NCI-H1694 treated with DMSO at 0.1 percent for 48 hours (cell line): ENCODE measurements around the gene EZH1.
"Not testable (repeated sequence)": the region's sequence is repeated elsewhere in the genome, so short reads cannot be mapped to it uniquely, and the experiment has no call there.

Source experiments
- DNase-seq: peaks from one replicate; lab custom pipeline; 2025; lab: John Stamatoyannopoulos, UW

The EZH1 gene

GRCh38 chr17:42772945-42773289 lies 28.1 kb upstream of the EZH1 start:
- no peak for DNase-seq

GRCh38 chr17:42769964-42770363 lies 25.1 kb upstream of the EZH1 start:
- DNase-seq = not testable (repeated sequence)

- DNase-seq = not testable (repeated sequence)
Observed at GRCh38 chr17:42768006-42768405, 23.2 kb upstream of the EZH1 start.

- DNase-seq = no peak
Observed at GRCh38 chr17:42767512-42767911, 22.7 kb upstream of the EZH1 start.

- no peak for DNase-seq
Observed at GRCh38 chr17:42766124-42766523, 21.3 kb upstream of the EZH1 start.

GRCh38 chr17:42761638-42762037 lies 16.8 kb upstream of the EZH1 start:
- no peak for DNase-seq

GRCh38 chr17:42760652-42761581 lies 16.1 kb upstream of the EZH1 start, which contains the start of gene RAMP2:
Gene RAMP2 (plus strand): TSS chr17:42761227. CDS start chr17:42761262, 35 bp downstream.
- DNase-seq = no peak

GRCh38 chr17:42759982-42760651 lies 15.3 kb upstream of the EZH1 start:
- DNase-seq = no peak

GRCh38 chr17:42754782-42755181 lies 9.9 kb upstream of the EZH1 start:
- no peak for DNase-seq

- no peak for DNase-seq
Observed at GRCh38 chr17:42751628-42752027, 6.8 kb upstream of the EZH1 start.

- DNase-seq = no peak
Observed at GRCh38 chr17:42750739-42751344, 6.0 kb upstream of the EZH1 start.

- DNase-seq = no peak
Observed at GRCh38 chr17:42748908-42749798, 4.3 kb upstream of the EZH1 start.

- no peak for DNase-seq
Observed at GRCh38 chr17:42748202-42748907, 3.5 kb upstream of the EZH1 start.

GRCh38 chr17:42744283-42744805 lies 496 bp downstream of the EZH1 start:
- peak; percentile 78 for DNase-seq

- no peak for DNase-seq
Observed at GRCh38 chr17:42743595-42744282, 1.1 kb downstream of the EZH1 start.

- not testable (repeated sequence) for DNase-seq
Observed at GRCh38 chr17:42742916-42743315, 1.9 kb downstream of the EZH1 start.

- no peak for DNase-seq
Observed at GRCh38 chr17:42740699-42741098, 4.1 kb downstream of the EZH1 start.

GRCh38 chr17:42725143-42725542 lies 19.7 kb downstream of the EZH1 start:
- DNase-seq = no peak

GRCh38 chr17:42723636-42724035 lies 21.2 kb downstream of the EZH1 start:
- DNase-seq = no peak

- DNase-seq = peak; percentile 84
Observed at GRCh38 chr17:42720996-42721583, 23.8 kb downstream of the EZH1 start.
